Measurements from ENCODE around the gene TACR1.
"Not testable (repeated sequence)": the region's sequence is repeated elsewhere in the genome, so short reads cannot be mapped to it uniquely, and the experiment has no call there.

- TF ChIP-seq THAP9 (CRISPR knock-in tag; IDR thresholded peaks at IDR 0.05; ENCODE audit: borderline replicate concordance); ZNF263 (CRISPR knock-in tag; IDR thresholded peaks at IDR 0.05); TFDP2 (CRISPR knock-in tag; IDR thresholded peaks at IDR 0.05); CTCF (CRISPR knock-in tag; IDR thresholded peaks at IDR 0.05); KDM2A (CRISPR knock-in tag; IDR thresholded peaks at IDR 0.05; ENCODE audit: borderline replicate concordance, low read depth); ZNF7 (CRISPR knock-in tag; IDR thresholded peaks at IDR 0.05); RELA (CRISPR knock-in tag; IDR thresholded peaks at IDR 0.05); SMAD3 (CRISPR knock-in tag; IDR thresholded peaks at IDR 0.05); FOXJ3 (CRISPR knock-in tag; IDR thresholded peaks at IDR 0.05; ENCODE audit: borderline replicate concordance); TCF7L2 (IDR thresholded peaks at IDR 0.05; ENCODE audit: low read depth, low read length); ZBTB44 (CRISPR knock-in tag; IDR thresholded peaks at IDR 0.05); HNRNPK (IDR thresholded peaks at IDR 0.05; ENCODE audit: low read depth, low read length, poor library complexity, severe bottlenecking); SMARCE1 (IDR thresholded peaks at IDR 0.05; ENCODE audit: borderline replicate concordance): not testable (repeated sequence)
These were observed 142.2 kb downstream of the TACR1 start for GRCh38 chr2:75057150-75057549.
